ENCODE data around the gene GRIK1.

DNA sequence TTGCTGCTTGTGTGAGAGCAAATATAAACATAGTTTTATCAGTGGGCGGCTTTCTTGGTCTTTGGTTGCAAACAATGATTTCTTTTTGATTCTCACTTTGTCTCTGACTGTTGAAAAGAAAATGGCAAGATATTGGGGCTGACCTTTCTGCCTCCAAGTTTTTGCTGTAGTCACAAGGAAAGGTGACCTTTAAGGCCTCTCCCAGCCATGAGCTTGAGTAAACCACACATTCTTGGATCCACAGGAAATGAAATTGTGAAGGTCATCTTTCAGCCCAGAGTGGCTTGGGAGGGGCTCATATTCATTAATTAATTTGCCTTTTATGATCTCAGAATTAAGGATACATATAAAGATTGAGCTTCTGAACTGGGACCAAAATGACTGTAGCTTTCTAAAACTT is 399.5 kb downstream of the GRIK1 start:
- TF ChIP-seq, protein P1, sequence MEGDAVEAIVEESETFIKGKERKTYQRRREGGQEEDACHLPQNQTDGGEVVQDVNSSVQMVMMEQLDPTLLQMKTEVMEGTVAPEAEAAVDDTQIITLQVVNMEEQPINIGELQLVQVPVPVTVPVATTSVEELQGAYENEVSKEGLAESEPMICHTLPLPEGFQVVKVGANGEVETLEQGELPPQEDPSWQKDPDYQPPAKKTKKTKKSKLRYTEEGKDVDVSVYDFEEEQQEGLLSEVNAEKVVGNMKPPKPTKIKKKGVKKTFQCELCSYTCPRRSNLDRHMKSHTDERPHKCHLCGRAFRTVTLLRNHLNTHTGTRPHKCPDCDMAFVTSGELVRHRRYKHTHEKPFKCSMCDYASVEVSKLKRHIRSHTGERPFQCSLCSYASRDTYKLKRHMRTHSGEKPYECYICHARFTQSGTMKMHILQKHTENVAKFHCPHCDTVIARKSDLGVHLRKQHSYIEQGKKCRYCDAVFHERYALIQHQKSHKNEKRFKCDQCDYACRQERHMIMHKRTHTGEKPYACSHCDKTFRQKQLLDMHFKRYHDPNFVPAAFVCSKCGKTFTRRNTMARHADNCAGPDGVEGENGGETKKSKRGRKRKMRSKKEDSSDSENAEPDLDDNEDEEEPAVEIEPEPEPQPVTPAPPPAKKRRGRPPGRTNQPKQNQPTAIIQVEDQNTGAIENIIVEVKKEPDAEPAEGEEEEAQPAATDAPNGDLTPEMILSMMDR (conservative IDR thresholded peaks at IDR 0.05), result no peak
- TF ChIP-seq ZFX (IDR thresholded peaks at IDR 0.05), result no peak

All from C4-2B (cell line).